ENCODE measurements around the gene CFAP45. TPM values are rescaled to one million over a fixed set of nuclear protein-coding genes. Genes with fewer than 3 reads are reported as not detected.

The CFAP45 gene
- total RNA-seq, 1 experiment from 2014 or later, result 9.3 TPM

- H3K36me3 ChIP-seq (ENCODE audit: low read depth), result no peaks in the 10 kb centered on the region
- no peak overlapping the region for H3K4me3 ChIP-seq
- no peak for DNase-seq
- CTCF ChIA-PET, result no interaction called here
- H3K27me3 ChIP-seq (ENCODE audit: insufficient read depth, low read depth), result no peaks in the 10 kb centered on the region
- no peaks in the 10 kb centered on the region for H3K79me2 ChIP-seq (ENCODE audit: low read depth)
- no peaks in the 10 kb centered on the region for H4K20me1 ChIP-seq (ENCODE audit: insufficient read depth)
- no peaks in the 10 kb centered on the region for H3K9me2 ChIP-seq (ENCODE audit: insufficient read depth)
- no peaks in the 10 kb centered on the region for H3K9me3 ChIP-seq (ENCODE audit: insufficient read depth, low read depth)
- POLR2A ChIA-PET (ENCODE audit: unreplicated experiment), result no interaction called here
- no peak overlapping the region for H3K27ac ChIP-seq
- H2AFZ ChIP-seq, result no peak overlapping the region
- intact Hi-C loops (cut with micrococcal nuclease; ENCODE audit: unreplicated experiment), result no loop called here
- peaks cover 8% of the 10 kb centered on the region for H3K4me1 ChIP-seq (replicated peaks; ENCODE audit: insufficient read depth)
- TF ChIP-seq EZH2 (IDR thresholded peaks at IDR 0.05; ENCODE audit: low read depth) (no peak), CTCF (conservative IDR thresholded peaks at IDR 0.05) (no peak)
- H3F3A ChIP-seq (ENCODE audit: insufficient read depth, low read depth), result no peaks in the 10 kb centered on the region
- no peak overlapping the region for H3K4me2 ChIP-seq
- no TSS peak for BruUV-seq (replicated peaks)
These were observed 35.7 kb downstream of the CFAP45 start for GRCh38 chr1:159864262-159864661.

- Histone ChIP-seq H3K79me2 (ENCODE audit: low read depth) (no peaks in the 10 kb centered on the region), H3K9me2 (ENCODE audit: insufficient read depth) (no peaks in the 10 kb centered on the region), H3K36me3 (ENCODE audit: low read depth) (no peaks in the 10 kb centered on the region), H4K20me1 (ENCODE audit: insufficient read depth) (no peaks in the 10 kb centered on the region), H3K9me3 (ENCODE audit: insufficient read depth, low read depth) (no peaks in the 10 kb centered on the region), H2AFZ (no peak within 1 kb of the TSS), H3K27me3 (ENCODE audit: insufficient read depth, low read depth) (no peaks in the 10 kb centered on the region), H3K4me2 (no peak within 1 kb of the TSS), H3K4me3 (no peak within 1 kb of the TSS), H3K4me1 (replicated peaks; ENCODE audit: insufficient read depth) (no peaks in the 10 kb centered on the region), H3F3A (ENCODE audit: insufficient read depth, low read depth) (no peaks in the 10 kb centered on the region), H3K27ac (no peak within 1 kb of the TSS)
- TF ChIP-seq EZH2 (IDR thresholded peaks at IDR 0.05; ENCODE audit: low read depth) (no peak), CTCF (conservative IDR thresholded peaks at IDR 0.05) (no peak)
- ChIA-PET CTCF (no interaction called here), POLR2A (ENCODE audit: unreplicated experiment) (no interaction called here)
- no TSS peak for BruUV-seq (replicated peaks)
- no peak for DNase-seq
- intact Hi-C loops (cut with micrococcal nuclease; ENCODE audit: unreplicated experiment), result no loop called here
These were observed 37.4 kb downstream of the CFAP45 start, which contains the start of gene VSIG8 for GRCh38 chr1:159862557-159862956. TSS of gene VSIG8 (minus strand) at chr1:159862657. CDS start at chr1:159862521, 136 bp downstream.

GRCh38 chr1:159862031-159862430 lies 37.9 kb downstream of the CFAP45 start:
- Histone ChIP-seq H3K4me2 (no peak overlapping the region), H3K27me3 (ENCODE audit: insufficient read depth, low read depth) (no peaks in the 10 kb centered on the region), H3K27ac (no peak overlapping the region), H3K4me3 (no peak overlapping the region), H2AFZ (no peak overlapping the region), H3K36me3 (ENCODE audit: low read depth) (no peaks in the 10 kb centered on the region), H4K20me1 (ENCODE audit: insufficient read depth) (no peaks in the 10 kb centered on the region), H3F3A (ENCODE audit: insufficient read depth, low read depth) (peaks cover 1% of the 10 kb centered on the region; the same call in 1 of the 2 replicates), H3K9me3 (ENCODE audit: insufficient read depth, low read depth) (no peaks in the 10 kb centered on the region), H3K79me2 (ENCODE audit: low read depth) (no peaks in the 10 kb centered on the region), H3K4me1 (replicated peaks; ENCODE audit: insufficient read depth) (no peaks in the 10 kb centered on the region), H3K9me2 (ENCODE audit: insufficient read depth) (no peaks in the 10 kb centered on the region)
- BruUV-seq (replicated peaks), result no TSS peak
- ChIA-PET POLR2A (ENCODE audit: unreplicated experiment) (no interaction called here), CTCF (interaction anchor here (0.7 kb wide), 1 partner anchor 144 kb away, joined by 5 read pairs; no protein-coding TSS in a partner anchor)
- intact Hi-C loops (cut with micrococcal nuclease; ENCODE audit: unreplicated experiment), result no loop called here
- TF ChIP-seq EZH2 (IDR thresholded peaks at IDR 0.05; ENCODE audit: low read depth), result no peak
- TF ChIP-seq CTCF (conservative IDR thresholded peaks at IDR 0.05), result no peak
- no peak for DNase-seq
